GM12873 (cell line): Measurements from ENCODE around the gene ITGA1.

Experiments used
- CTCF ChIP-seq: IDR thresholded peaks from 2 replicates; pipeline ENCODE4 v1.5.1; 2012; ENCODE audit warnings: low read depth, mild to moderate bottlenecking, moderate library complexity, low read length, control low read depth; ENCODE audit not compliant: insufficient read depth; ENCODE audit errors: missing control alignments

ITGA1 gene

GRCh38 chr5:52988335-52989024 lies 200.8 kb downstream of the ITGA1 start:
- no peak for TF ChIP-seq CTCF

- no peak for TF ChIP-seq CTCF
These were observed 201.5 kb downstream of the ITGA1 start, which contains the start of gene ITGA2 for GRCh38 chr5:52989025-52989780. Gene ITGA2, plus strand, starts transcription at chr5:52989352. Its CDS starts 117 bp downstream, at chr5:52989469.

- TF ChIP-seq CTCF: peak; percentile 23
These were observed 202.2 kb downstream of the ITGA1 start for GRCh38 chr5:52989781-52990527.

- no peak for TF ChIP-seq CTCF
These were observed 202.8 kb downstream of the ITGA1 start for GRCh38 chr5:52990528-52990925.

- TF ChIP-seq CTCF: no peak
These were observed 205.7 kb downstream of the ITGA1 start for GRCh38 chr5:52993367-52993766.

- TF ChIP-seq CTCF: no peak
These were observed 206.6 kb downstream of the ITGA1 start for GRCh38 chr5:52994266-52994665.

- TF ChIP-seq CTCF: no peak
These were observed 207.4 kb downstream of the ITGA1 start for GRCh38 chr5:52995095-52995494.
